HUDEP-2 (cell line): ENCODE data around the gene WNT9B.
"Not testable (repeated sequence)": the region's sequence is repeated elsewhere in the genome, so short reads cannot be mapped to it uniquely, and the experiment has no call there.

Source experiments
- DNase-seq, 76 experiments: peaks; one replicate each; lab custom pipeline; 2025; ENCODE audit not compliant: unreplicated experiment in 76 of 76; lab: John Stamatoyannopoulos, UW

WNT9B gene

DNA sequence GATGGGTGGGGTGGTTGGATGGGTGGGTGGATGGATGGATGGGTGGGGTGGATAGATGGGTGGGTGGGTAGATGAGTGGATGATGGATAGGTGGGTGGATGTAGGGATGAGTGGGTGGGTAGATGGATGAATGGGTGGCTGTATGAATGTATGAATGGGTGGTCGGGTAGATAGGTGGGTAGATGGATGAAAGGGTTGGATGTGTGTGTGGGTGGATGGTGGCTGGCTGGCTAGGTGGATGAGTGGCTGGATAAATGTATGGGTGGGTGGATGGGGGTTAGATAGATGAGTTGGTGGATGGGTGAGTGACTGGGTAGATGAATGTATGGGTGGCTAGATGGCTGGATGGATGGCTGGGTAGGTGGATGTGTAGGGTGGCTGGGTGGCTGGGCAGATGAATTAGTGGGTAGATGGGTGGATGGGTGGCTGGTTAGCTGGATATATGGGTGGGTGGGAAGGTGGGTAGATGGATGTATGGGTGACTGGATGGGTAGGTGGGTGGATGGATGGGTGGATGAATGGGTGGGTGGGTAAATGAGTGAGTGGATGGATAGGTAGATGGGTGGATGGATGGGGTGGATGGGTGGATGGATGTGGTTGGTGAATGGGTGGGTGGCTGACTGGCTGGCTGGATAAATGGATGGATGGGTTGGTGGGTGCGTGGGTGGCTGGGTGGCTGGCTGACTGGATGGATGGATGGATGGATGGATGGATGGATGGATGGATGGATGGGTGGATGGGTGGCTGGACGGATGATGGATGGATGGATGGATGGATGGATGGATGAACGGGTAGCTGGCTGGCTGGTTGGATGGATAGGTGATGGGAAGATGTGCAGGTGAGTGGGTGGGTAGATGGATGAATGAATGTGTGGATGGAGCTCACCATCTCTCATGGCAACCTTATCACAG, 52.6 kb downstream of the WNT9B start:
- DNase-seq: no peak

- DNase-seq: no peak
These were observed 56.8 kb downstream of the WNT9B start for GRCh38 chr17:46908068-46908737.

GRCh38 chr17:46910179-46910927, 59.0 kb downstream of the WNT9B start:
- no peak for DNase-seq

DNA sequence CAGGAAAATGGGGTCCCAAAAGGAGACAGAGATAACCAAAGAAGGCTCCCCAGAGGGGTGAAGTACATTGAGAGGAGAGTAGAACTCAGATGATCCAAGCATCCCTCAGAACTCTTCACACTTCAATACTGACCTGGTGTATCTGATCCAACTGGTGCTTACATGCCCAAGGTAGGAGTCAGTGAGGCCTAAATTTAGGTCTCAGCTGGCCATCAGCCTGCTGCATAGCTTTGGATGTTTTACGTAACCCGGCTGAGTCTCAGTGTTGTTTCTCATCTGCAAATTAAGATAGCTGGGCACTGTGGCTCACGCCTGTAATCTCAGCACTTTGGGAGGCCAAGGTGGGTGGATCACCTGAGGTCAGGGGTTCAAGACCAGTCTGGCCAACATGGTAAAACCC, 59.9 kb downstream of the WNT9B start:
- no peak for DNase-seq

DNA sequence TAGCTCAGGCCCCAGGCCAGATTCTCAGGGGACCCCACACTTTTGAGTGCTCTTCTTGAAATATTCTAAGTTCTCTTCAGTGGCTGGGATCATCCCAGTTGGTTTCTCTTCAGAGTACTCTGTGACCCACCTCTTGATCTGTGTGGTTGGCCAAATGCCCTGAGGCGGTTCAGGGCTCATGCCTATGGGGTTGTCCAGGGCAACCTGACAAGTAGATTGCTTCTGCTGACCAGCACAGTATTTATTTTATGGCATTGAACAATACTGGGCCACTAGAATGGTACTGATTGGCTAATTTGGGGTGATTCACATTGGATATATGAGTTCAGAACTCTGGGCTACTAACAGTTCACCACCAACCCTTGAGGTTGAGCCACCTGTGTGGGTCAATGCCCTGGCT, 64.2 kb downstream of the WNT9B start:
- DNase-seq: no peak

DNA sequence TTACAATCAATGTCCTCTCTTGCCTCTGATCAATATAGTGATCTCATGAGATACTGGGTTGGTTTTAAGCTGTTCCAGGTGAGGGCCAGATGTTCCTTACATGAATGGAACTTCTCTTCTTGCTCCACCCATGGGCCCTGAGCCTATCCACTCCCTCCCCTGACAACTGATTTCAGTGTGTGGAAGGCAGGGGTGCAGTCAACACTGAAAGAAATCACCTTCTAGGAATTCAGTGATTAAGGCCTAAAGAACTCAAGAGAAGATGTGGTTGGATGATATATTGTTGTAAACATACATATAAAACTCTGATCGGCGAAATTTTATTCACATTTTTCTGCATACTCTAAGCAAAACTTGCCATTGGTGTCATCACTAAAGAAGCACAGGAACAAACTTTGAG, 64.8 kb downstream of the WNT9B start:
- no peak for DNase-seq

- DNase-seq: no peak
These were observed 65.2 kb downstream of the WNT9B start for GRCh38 chr17:46916623-46917022.

GRCh38 chr17:46917041-46917440, 65.7 kb downstream of the WNT9B start:
- no peak for DNase-seq

- DNase-seq: no peak
These were observed 66.1 kb downstream of the WNT9B start for GRCh38 chr17:46917516-46917915.

DNA sequence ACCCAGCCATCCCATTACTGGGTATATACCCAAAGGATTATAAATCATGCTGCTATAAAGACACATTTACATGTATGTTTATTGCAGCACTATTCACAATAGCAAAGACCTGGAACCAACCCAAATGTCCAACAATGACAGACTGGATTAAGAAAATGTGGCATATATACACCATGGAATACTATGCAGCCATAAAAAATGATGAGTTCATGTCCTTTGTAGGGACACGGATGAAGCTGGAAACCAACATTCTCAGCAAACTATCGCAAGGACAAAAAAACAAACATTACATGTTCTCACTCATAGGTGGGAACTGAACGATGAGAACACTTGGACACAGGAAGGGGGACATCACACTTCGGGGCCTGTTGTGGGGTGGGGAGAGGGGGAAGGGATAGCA, 70.6 kb downstream of the WNT9B start:
- DNase-seq: not testable (repeated sequence)

DNA sequence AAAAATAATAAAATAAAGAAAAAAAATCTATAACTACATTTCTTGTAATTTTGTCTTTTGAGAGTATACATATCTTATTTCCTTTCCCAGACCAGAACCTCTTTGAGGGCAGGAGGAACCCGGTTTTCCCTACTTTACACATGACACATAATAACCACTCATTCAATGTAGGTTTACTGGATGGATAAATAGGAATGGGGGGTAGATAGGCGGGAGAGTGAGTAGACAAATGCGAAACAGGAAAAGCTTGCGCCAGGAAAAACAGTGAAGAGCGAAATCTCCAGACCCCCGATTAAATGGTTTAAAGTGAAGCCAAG, 71.1 kb downstream of the WNT9B start:
- DNase-seq: no peak

GRCh38 chr17:46922804-46923635, 71.6 kb downstream of the WNT9B start, which contains the start of gene GOSR2:
TSS of gene GOSR2 (plus strand) at chr17:46923160. CDS start at chr17:46923193, 33 bp downstream.
- DNase-seq: peak; percentile 22 to 98 (median 84)

- DNase-seq: no peak
These were observed 73.9 kb downstream of the WNT9B start for GRCh38 chr17:46925185-46925868.

- no peak for DNase-seq
These were observed 77.3 kb downstream of the WNT9B start for GRCh38 chr17:46928467-46929261.

DNA sequence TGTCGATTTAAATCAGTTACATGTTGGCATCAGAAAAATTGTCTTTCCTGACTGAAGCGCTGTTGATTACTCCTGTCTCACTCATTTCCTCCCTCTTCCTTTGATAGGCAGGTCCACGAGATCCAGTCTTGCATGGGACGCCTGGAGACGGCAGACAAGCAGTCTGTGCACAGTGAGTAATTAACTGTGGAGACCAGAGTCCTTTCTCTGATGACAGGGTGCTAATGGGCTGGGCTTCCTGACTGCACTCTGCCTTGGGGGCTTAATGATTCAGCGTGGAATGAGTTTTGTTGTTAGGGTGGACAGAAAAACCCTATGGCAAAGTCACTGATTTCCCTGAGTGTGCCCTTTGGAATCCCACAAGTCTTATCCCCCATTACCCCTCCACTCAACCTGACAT, 78.0 kb downstream of the WNT9B start:
- DNase-seq: peak in 6 of 76 experiments; percentile 7 to 40 (median 18)

GRCh38 chr17:46930051-46930450, 78.7 kb downstream of the WNT9B start:
- peak in 9 of 76 experiments; percentile 4 to 25 (median 14) for DNase-seq

- DNase-seq: no peak
These were observed 80.2 kb downstream of the WNT9B start for GRCh38 chr17:46931596-46931995.

- peak in 73 of 76 experiments; percentile 12 to 92 (median 72) for DNase-seq
These were observed 84.4 kb downstream of the WNT9B start for GRCh38 chr17:46935658-46936266.
